Stomach (tissue), 9 donors: Measurements from ENCODE around the gene RAPGEFL1. TPM values are rescaled to one million over a fixed set of nuclear protein-coding genes. Genes with fewer than 3 reads are reported as not detected.
"Not testable (repeated sequence)": the region's sequence is repeated elsewhere in the genome, so short reads cannot be mapped to it uniquely, and the experiment has no call there.

Experiments used
- DNase-seq, 2 donors: peaks; one replicate each; pipeline versions ENCODE4 v3.0.0 to v3.0.0-alpha.2; 2013 to 2019
- H3K27ac ChIP-seq, 5 donors: fragments of 200-600 bp in 4 of 5; sonication (generic) in 4 of 5; one replicate each; pipeline ENCODE4 v1.5.1; 2013 to 2019; ENCODE audit warnings: mild to moderate bottlenecking in 1 of 5, moderate library complexity in 1 of 5
- H3K27me3 ChIP-seq, 3 donors: fragments of 200-600 bp; sonication (generic); one replicate each; pipeline ENCODE4 v1.5.1; 2017 to 2019; ENCODE audit warnings: mixed run types in 1 of 3
- H3K36me3 ChIP-seq, 4 donors: fragments of 200-600 bp; sonication (generic); 1 replicate in 3 of 4; 2 replicates in 1 of 4; pipeline ENCODE4 v1.5.1; 2016 to 2019
- H3K4me1 ChIP-seq, 4 donors: fragments of 200-600 bp; sonication (generic); one replicate each; pipeline ENCODE4 v1.5.1; 2016 to 2019
- H3K4me3 ChIP-seq, 4 donors: fragments of 200-600 bp; sonication (generic) in 3 of 4; one replicate each; pipeline ENCODE4 v1.5.1; 2016 to 2019; ENCODE audit warnings: mild to moderate bottlenecking in 1 of 4
- H3K9me3 ChIP-seq, 4 donors: fragments of 200-600 bp; sonication (generic); one replicate each; pipeline ENCODE4 v1.5.1; 2016 to 2019
- CTCF ChIP-seq, 7 experiments: fragments of 450-650 bp in 4 of 7; fragments of 200-600 bp in 3 of 7; sonication (generic) in 3 of 7; IDR thresholded peaks; one replicate each; pipeline ENCODE4 v1.5.1; 2016 to 2019; ENCODE audit warnings: antibody characterized with exemption in 7 of 7, control low read depth in 2 of 7, mild to moderate bottlenecking in 1 of 7
- EP300 ChIP-seq: sonication (generic); formaldehyde crosslinking; IDR thresholded peaks from one replicate; pipeline ENCODE4 v1.6.1; 2017; ENCODE audit warnings: antibody characterized with exemption
- POLR2A ChIP-seq, 4 donors: fragments of 450-650 bp; IDR thresholded peaks; one replicate each; pipeline ENCODE4 v1.6.1; 2016; ENCODE audit warnings: antibody characterized with exemption in 4 of 4, control low read depth in 2 of 4, mild to moderate bottlenecking in 1 of 4, moderate library complexity in 1 of 4
- POLR2AphosphoS5 ChIP-seq, 3 donors: sonication (generic); formaldehyde crosslinking; IDR thresholded peaks; one replicate each; pipeline ENCODE4 v1.6.1; 2016; ENCODE audit warnings: antibody characterized with exemption in 3 of 3
- WGBS, 5 donors: extraction: QIAGEN DNeasy Blood & Tissue Kit in 3 of 5; methylation state at CpG; one replicate each; pipeline versions ENCODE4 v1.1.5 to v1.1.7; 2013 to 2018; 5-methylcytosine and 5-hydroxymethylcytosine counted together
- intact Hi-C: fragments of 100-400 bp; cut with DNase I; formaldehyde crosslinking; loops from one replicate; pipeline ENCODE4 v1.15.1; 2023; ENCODE audit warnings: low total_unique reads
- polyA plus RNA-seq, 3 donors: library from polyadenylated mRNA; stranded (reverse); fragments of 200-250 nt; gene quantifications; one replicate each; pipeline ENCODE4 v1.2.3, GENCODE V29; 2013
- total RNA-seq, 5 donors: library from RNA; depleted of rRNA; stranded (reverse); fragments of >200 nt; gene quantifications; one replicate each; pipeline versions ENCODE4 v1.1.0 to v1.2.3, GENCODE V29; 2014 to 2016
- donor health status: healthy with polysubstance abuse.
- donor health status: Bipolar disorder and iron deficiency.
- donor health status: healthy.

Gene RAPGEFL1
- total and polyA plus RNA-seq, 8 donors: 5.2 to 294 (median 24.6) TPM

GRCh38 chr17:40219594-40220338 is 42.5 kb downstream of the RAPGEFL1 start:
- Histone ChIP-seq H3K9me3 (no peaks in the 10 kb centered on the region), H3K36me3 (no peaks in the 10 kb centered on the region), H3K4me3 (peak overlapping the region; percentile 58 to 82 (median 75)), H3K27ac (peak overlapping the region; percentile 92 to 98 (median 94)), H3K27me3 (no peaks in the 10 kb centered on the region), H3K4me1 (peaks cover 7 to 42% (median 30%) of the 10 kb centered on the region in 4 donors)
- peak in 1 of 2 donors; percentile 88 for DNase-seq
- TF ChIP-seq CTCF (IDR thresholded peaks at IDR 0.05) (no peak), POLR2A (IDR thresholded peaks at IDR 0.05) (no peak), POLR2AphosphoS5 (IDR thresholded peaks at IDR 0.05) (no peak), EP300 (no peak)
- 1 to 2% (median 2%) methylated on average over 24 of the region's 24 CpGs for WGBS, 5 donors
- intact Hi-C loops: no loop called here

GRCh38 chr17:40224718-40225550 is 47.7 kb downstream of the RAPGEFL1 start:
- peak in 1 of 2 donors; percentile 40 for DNase-seq
- Histone ChIP-seq H3K27me3 (no peaks in the 10 kb centered on the region), H3K9me3 (no peaks in the 10 kb centered on the region), H3K4me1 (peaks cover 14 to 53% (median 42%) of the 10 kb centered on the region in 4 donors), H3K36me3 (peaks cover 3 to 26% (median 19%) of the 10 kb centered on the region in 4 donors), H3K27ac (peak overlapping the region; percentile 55 to 72 (median 63)), H3K4me3 (no peak overlapping the region)
- intact Hi-C loops: no loop called here
- TF ChIP-seq POLR2AphosphoS5 (IDR thresholded peaks at IDR 0.05) (no peak), CTCF (IDR thresholded peaks at IDR 0.05) (no peak)
- whole genome bisulfite sequencing, 5 donors: 20 to 56% (median 33%) methylated on average over 5 of the region's 5 CpGs

GRCh38 chr17:40229146-40229545 is 51.9 kb downstream of the RAPGEFL1 start:
- intact Hi-C loops, DNase-seq, H3K27me3 ChIP-seq, H3K4me3 ChIP-seq, H3K27ac ChIP-seq, H3K9me3 ChIP-seq: not testable (repeated sequence)
- peaks cover 10 to 34% (median 24%) of the 10 kb centered on the region in 4 donors for H3K4me1 ChIP-seq
- peaks cover 20 to 46% (median 40%) of the 10 kb centered on the region in 4 donors for H3K36me3 ChIP-seq
- 95 to 98% (median 96%) methylated on average over 14 of the region's 14 CpGs for WGBS, 5 donors

GRCh38 chr17:40230670-40231069 is 53.4 kb downstream of the RAPGEFL1 start:
- Histone ChIP-seq H3K27ac (no peak overlapping the region), H3K36me3 (peaks cover 21 to 53% (median 48%) of the 10 kb centered on the region in 4 donors), H3K4me1 (peaks cover 0 to 30% (median 13%) of the 10 kb centered on the region in 4 donors), H3K4me3 (no peak overlapping the region), H3K9me3 (no peaks in the 10 kb centered on the region), H3K27me3 (no peaks in the 10 kb centered on the region)
- WGBS, 5 donors: 67 to 77% (median 71%) methylated on average over 3 of the region's 3 CpGs
- DNase-seq: no peak
- no peak for TF ChIP-seq POLR2A (IDR thresholded peaks at IDR 0.05)
- TF ChIP-seq EP300: no peak
- TF ChIP-seq CTCF (IDR thresholded peaks at IDR 0.05): no peak
- TF ChIP-seq POLR2AphosphoS5 (IDR thresholded peaks at IDR 0.05): no peak
- intact Hi-C loops: no loop called here

GRCh38 chr17:40231928-40232327 is 54.7 kb downstream of the RAPGEFL1 start:
- H3K27me3 ChIP-seq, H3K9me3 ChIP-seq, H3K4me3 ChIP-seq, intact Hi-C loops, H3K27ac ChIP-seq, DNase-seq: not testable (repeated sequence)
- WGBS, 5 donors: 93 to 99% (median 96%) methylated on average over 4 of the region's 4 CpGs
- H3K36me3 ChIP-seq: peaks cover 21 to 53% (median 46%) of the 10 kb centered on the region in 4 donors
- peaks cover 0 to 27% (median 10%) of the 10 kb centered on the region in 4 donors for H3K4me1 ChIP-seq
